Tibial nerve (tissue), 4 donors: ENCODE data around the gene PIP5K1C.

Experiments
- CTCF ChIP-seq, 5 experiments: fragments of 200-600 bp in 3 of 5; fragments of 450-650 bp in 2 of 5; sonication (generic) in 3 of 5; IDR thresholded peaks; one replicate each; pipeline ENCODE4 v1.5.1; 2016 to 2019; ENCODE audit warnings: antibody characterized with exemption in 5 of 5, mild to moderate bottlenecking in 3 of 5, moderate library complexity in 2 of 5
- EP300 ChIP-seq, 2 donors: sonication (generic); formaldehyde crosslinking; IDR thresholded peaks; one replicate each; pipeline ENCODE4 v1.6.1; 2017; ENCODE audit warnings: antibody characterized with exemption in 2 of 2, mild to moderate bottlenecking in 1 of 2
- POLR2A ChIP-seq, 2 donors: fragments of 450-650 bp; IDR thresholded peaks; one replicate each; pipeline ENCODE4 v1.6.1; 2017; ENCODE audit warnings: antibody characterized with exemption in 2 of 2, mild to moderate bottlenecking in 2 of 2, moderate library complexity in 2 of 2

- TF ChIP-seq CTCF (IDR thresholded peaks at IDR 0.05) = no peak
- TF ChIP-seq POLR2A (IDR thresholded peaks at IDR 0.05) = no peak
- no peak for TF ChIP-seq EP300 (IDR thresholded peaks at IDR 0.05)
Measured at GRCh38 chr19:3691726-3692125, 8.5 kb downstream of the PIP5K1C start.
